HEK293 (cell line): ENCODE data around the gene NUBPL.
"Not testable (repeated sequence)": the region's sequence is repeated elsewhere in the genome, so short reads cannot be mapped to it uniquely, and the experiment has no call there.

Experiments
- CTCF ChIA-PET: fragments of 350-600 bp; formaldehyde crosslinking; extraction: SDS; loops from one replicate; lab custom pipeline; 2021; ENCODE audit warnings: antibody characterized with exemption; lab: Yijun Ruan, JAX
- POLR2A ChIA-PET: fragments of 300-600 bp; formaldehyde crosslinking; extraction: SDS; loops from one replicate; lab custom pipeline; 2020; ENCODE audit warnings: antibody characterized with exemption, inconsistent platforms; lab: Yijun Ruan, JAX
- H3K27ac ChIP-seq: fragments of 200-500 bp; sonication (Bioruptor generic); 2 replicates; pipeline ENCODE4 v1.5.1; 2014; ENCODE audit warnings: low read depth, low read length, control low read depth, inconsistent platforms; ENCODE audit errors: extremely low read depth
- H3K36me3 ChIP-seq, 2 experiments: fragments of 200-500 bp in 1 of 2; sonication (Bioruptor generic) in 1 of 2; 1 replicate in 1 of 2; 2 replicates in 1 of 2; pipeline ENCODE4 v1.5.1; 2014 to 2017; ENCODE audit warnings: inconsistent platforms in 2 of 2, low read length in 2 of 2; ENCODE audit not compliant: control insufficient read depth in 2 of 2, insufficient read depth in 1 of 2
- H3K4me1 ChIP-seq: fragments of 200-500 bp; sonication (Bioruptor generic); 2 replicates; pipeline ENCODE4 v1.5.1; 2014; ENCODE audit warnings: mild to moderate bottlenecking, low read length, inconsistent platforms; ENCODE audit not compliant: control insufficient read depth, insufficient read depth
- H3K4me3 ChIP-seq: 2 replicates; pipeline ENCODE4 v1.5.1; 2011; ENCODE audit warnings: low read depth, mild to moderate bottlenecking, control low read depth, low read length, moderate library complexity
- H3K9me3 ChIP-seq: fragments of 200-500 bp; sonication (Bioruptor generic); 2 replicates; pipeline ENCODE4 v1.5.1; 2014; ENCODE audit warnings: low read depth, low read length, inconsistent platforms; ENCODE audit not compliant: control insufficient read depth, insufficient read depth
- GLI4 ChIP-seq: fragments of 450-650 bp; formaldehyde crosslinking; IDR thresholded peaks from 2 replicates; pipeline ENCODE4 v1.5.1; 2016; ENCODE audit warnings: missing biosample characterization, missing genetic modification characterization
- KLF9 ChIP-seq: fragments of 450-650 bp; formaldehyde crosslinking; IDR thresholded peaks from 2 replicates; pipeline ENCODE4 v1.5.1; 2016; ENCODE audit warnings: missing biosample characterization, missing genetic modification characterization, low read depth
- ZNF140 ChIP-seq: fragments of 450-650 bp; formaldehyde crosslinking; IDR thresholded peaks from 2 replicates; pipeline ENCODE4 v1.5.1; 2016; ENCODE audit warnings: missing biosample characterization, missing genetic modification characterization
- ZNF174 ChIP-seq: fragments of 450-650 bp; formaldehyde crosslinking; IDR thresholded peaks from 2 replicates; pipeline ENCODE4 v1.5.0; 2017; ENCODE audit warnings: missing biosample characterization, mild to moderate bottlenecking, missing genetic modification characterization
- ZNF19 ChIP-seq: fragments of 450-650 bp; formaldehyde crosslinking; IDR thresholded peaks from 2 replicates; pipeline ENCODE4; 2016; ENCODE audit warnings: missing biosample characterization, missing genetic modification characterization, low read depth
- ZNF211 ChIP-seq: fragments of 450-650 bp; formaldehyde crosslinking; IDR thresholded peaks from 2 replicates; pipeline ENCODE4 v1.5.1; 2016; ENCODE audit warnings: low read depth, missing biosample characterization, missing genetic modification characterization
- ZNF324 ChIP-seq: fragments of 450-650 bp; formaldehyde crosslinking; IDR thresholded peaks from 2 replicates; pipeline ENCODE4 v1.5.1; 2016; ENCODE audit warnings: missing biosample characterization, missing genetic modification characterization
- ZNF341 ChIP-seq: fragments of 450-650 bp; formaldehyde crosslinking; IDR thresholded peaks from 2 replicates; pipeline ENCODE4; 2016; ENCODE audit warnings: low read depth, missing biosample characterization, missing genetic modification characterization
- ZNF354C ChIP-seq: fragments of 450-650 bp; formaldehyde crosslinking; IDR thresholded peaks from 2 replicates; pipeline ENCODE4 v1.5.1; 2016; ENCODE audit warnings: missing biosample characterization, missing genetic modification characterization, low read depth, borderline replicate concordance
- ZNF473 ChIP-seq: fragments of 450-650 bp; formaldehyde crosslinking; IDR thresholded peaks from 2 replicates; pipeline ENCODE4 v1.5.1; 2017; ENCODE audit warnings: missing biosample characterization, missing genetic modification characterization
- ZNF610 ChIP-seq: fragments of 450-650 bp; formaldehyde crosslinking; IDR thresholded peaks from 2 replicates; pipeline ENCODE4 v1.5.1; 2016; ENCODE audit warnings: missing biosample characterization, missing genetic modification characterization, borderline replicate concordance
- ZNF624 ChIP-seq: fragments of 450-650 bp; formaldehyde crosslinking; IDR thresholded peaks from 2 replicates; pipeline ENCODE4 v1.5.1; 2017; ENCODE audit warnings: missing biosample characterization, missing genetic modification characterization
- ZNF664 ChIP-seq: fragments of 450-650 bp; formaldehyde crosslinking; IDR thresholded peaks from 2 replicates; pipeline ENCODE4 v1.5.1; 2016; ENCODE audit warnings: missing biosample characterization, missing genetic modification characterization
- ZNF677 ChIP-seq: fragments of 450-650 bp; IDR thresholded peaks from 2 replicates; pipeline ENCODE4 v1.5.0; 2018; ENCODE audit warnings: missing biosample characterization, mild to moderate bottlenecking, missing genetic modification characterization, moderate library complexity
- ZNF701 ChIP-seq: fragments of 450-650 bp; formaldehyde crosslinking; IDR thresholded peaks from 2 replicates; pipeline ENCODE4 v1.5.1; 2016; ENCODE audit warnings: missing biosample characterization, missing genetic modification characterization
- ZNF768 ChIP-seq: fragments of 450-650 bp; formaldehyde crosslinking; IDR thresholded peaks from 2 replicates; pipeline ENCODE4 v1.5.1; 2018; ENCODE audit warnings: missing biosample characterization, mild to moderate bottlenecking, missing genetic modification characterization
- ZNF792 ChIP-seq: fragments of 450-650 bp; formaldehyde crosslinking; IDR thresholded peaks from 2 replicates; pipeline ENCODE4 v1.5.1; 2016; ENCODE audit warnings: missing biosample characterization, missing genetic modification characterization
- TF ChIP-seq, protein P1 (sequence below): fragments of 450-650 bp; formaldehyde crosslinking; IDR thresholded peaks from 2 replicates; pipeline ENCODE4 v1.5.1; 2016; ENCODE audit warnings: missing biosample characterization, missing genetic modification characterization, borderline replicate concordance
- TF ChIP-seq, protein P2 (sequence below): fragments of 450-650 bp; formaldehyde crosslinking; IDR thresholded peaks from 2 replicates; pipeline ENCODE4 v1.5.1; 2017; ENCODE audit warnings: missing biosample characterization, missing genetic modification characterization
- TF ChIP-seq, protein P3 (sequence below): fragments of 450-650 bp; formaldehyde crosslinking; IDR thresholded peaks from 2 replicates; pipeline ENCODE4 v1.5.1; 2016; ENCODE audit warnings: missing biosample characterization, missing genetic modification characterization

Gene NUBPL

DNA sequence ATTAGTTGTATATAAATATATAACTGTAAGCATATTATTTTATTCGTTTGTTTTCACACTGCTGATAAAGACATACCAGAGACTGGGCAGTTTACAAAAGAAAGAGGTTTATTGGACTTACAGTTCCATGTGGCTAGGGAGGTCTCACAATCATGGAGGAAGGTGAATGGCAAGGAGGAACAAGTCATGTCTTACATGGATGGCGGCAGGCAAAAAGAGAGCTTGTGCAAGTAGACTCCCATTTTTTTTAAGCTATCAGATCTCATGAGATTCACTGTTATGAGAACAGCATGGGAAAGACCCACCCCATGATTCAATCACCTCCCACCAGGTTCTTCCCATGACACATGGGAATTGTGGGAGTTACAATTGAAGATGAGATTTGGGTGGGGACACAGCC lies 294.8 kb downstream of the NUBPL start:
- H3K4me1 ChIP-seq, H3K4me3 ChIP-seq, POLR2A ChIA-PET, H3K36me3 ChIP-seq, H3K9me3 ChIP-seq, H3K27ac ChIP-seq: not testable (repeated sequence)
- CTCF ChIA-PET: interaction anchor here (1.1 kb wide), 1 partner anchor 70 kb away, joined by 3 read pairs; no protein-coding TSS in a partner anchor

DNA sequence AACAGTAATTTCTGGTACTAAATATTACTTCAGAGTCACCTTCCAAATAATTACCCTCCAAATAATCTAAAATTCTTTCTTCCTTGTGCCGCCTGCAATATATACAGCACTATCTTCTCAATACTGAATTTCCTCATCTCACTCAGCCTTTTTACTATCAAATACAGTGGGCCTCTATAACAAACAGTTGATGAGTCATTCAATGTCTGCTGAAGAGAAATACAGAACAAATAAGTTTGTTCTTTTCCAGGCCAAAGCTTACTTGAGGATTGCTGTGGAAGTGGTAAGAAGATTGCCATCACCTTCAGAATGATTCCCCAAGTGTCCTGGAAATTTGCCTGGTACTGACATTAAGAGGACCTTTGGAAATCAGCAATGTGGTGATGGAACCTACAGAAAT lies 297.7 kb downstream of the NUBPL start:
- ChIA-PET CTCF (interaction anchor here (1.2 kb wide), 1 partner anchor 14 kb away, joined by 3 read pairs; no protein-coding TSS in a partner anchor), POLR2A (no interaction called here)
- Histone ChIP-seq H3K9me3 (no peaks in the 10 kb centered on the region), H3K36me3 (no peaks in the 10 kb centered on the region), H3K4me3 (no peak overlapping the region), H3K27ac (no peak overlapping the region), H3K4me1 (no peaks in the 10 kb centered on the region)
- TF ChIP-seq ZNF354C (tag by site-specific recombination) (no peak), ZNF473 (tag by site-specific recombination) (no peak)

DNA sequence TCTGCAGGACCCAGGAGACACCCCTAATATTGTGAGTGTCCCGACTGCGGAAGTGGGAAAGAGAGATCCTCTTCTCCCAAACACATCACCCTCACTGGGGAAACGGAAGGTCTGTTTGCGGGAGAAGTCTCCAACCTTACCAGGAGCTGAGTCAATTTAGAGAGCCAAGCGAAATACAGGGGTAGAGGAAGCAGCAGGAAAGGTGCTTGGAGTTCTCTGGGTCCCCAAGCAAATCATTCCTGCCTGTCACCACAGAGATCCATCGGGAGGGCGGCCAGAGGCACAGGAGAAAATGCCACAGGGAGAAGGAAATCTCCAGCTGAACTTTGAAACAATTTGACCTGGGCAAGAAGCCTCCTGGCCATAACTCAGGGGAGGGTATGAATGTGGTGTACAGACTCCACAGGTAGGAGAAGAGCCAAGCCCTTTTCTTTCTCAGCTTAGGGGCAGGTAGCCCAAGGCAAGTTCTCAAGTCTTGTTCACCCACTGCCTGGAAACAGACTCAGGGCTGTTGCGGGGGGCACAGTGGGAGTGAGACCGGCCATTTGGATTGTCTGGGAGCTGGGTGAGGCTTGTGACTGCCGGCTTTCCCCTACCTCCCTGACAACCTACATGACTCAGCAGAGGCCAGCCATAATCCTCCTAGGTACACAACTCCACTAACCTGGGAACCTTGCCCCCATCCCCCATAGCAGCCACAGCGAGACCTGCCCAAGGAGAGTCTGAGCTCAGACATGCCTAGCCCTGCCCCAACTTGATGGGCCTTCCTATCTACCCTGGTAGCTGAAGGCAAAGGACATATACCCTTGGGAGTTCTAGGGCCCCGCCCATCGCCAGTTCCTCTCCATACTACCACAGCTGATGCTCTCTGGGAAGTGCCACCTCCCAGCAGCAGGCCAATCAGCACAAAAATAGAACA lies 304.0 kb downstream of the NUBPL start:
- POLR2A ChIA-PET: no interaction called here
- H3K4me1 ChIP-seq: no peaks in the 10 kb centered on the region
- no peak overlapping the region for H3K27ac ChIP-seq
- CTCF ChIA-PET: no interaction called here
- TF ChIP-seq ZNF664: no peak
- no peak for TF ChIP-seq ZNF19 (tag by site-specific recombination)
- TF ChIP-seq ZNF624 (tag by site-specific recombination): no peak
- TF ChIP-seq GLI4 (tag by site-specific recombination): no peak
- TF ChIP-seq ZNF701: no peak
- TF ChIP-seq ZNF211 (tag by site-specific recombination): no peak
- no peak for TF ChIP-seq ZNF174 (tag by site-specific recombination)
- TF ChIP-seq, protein P1, sequence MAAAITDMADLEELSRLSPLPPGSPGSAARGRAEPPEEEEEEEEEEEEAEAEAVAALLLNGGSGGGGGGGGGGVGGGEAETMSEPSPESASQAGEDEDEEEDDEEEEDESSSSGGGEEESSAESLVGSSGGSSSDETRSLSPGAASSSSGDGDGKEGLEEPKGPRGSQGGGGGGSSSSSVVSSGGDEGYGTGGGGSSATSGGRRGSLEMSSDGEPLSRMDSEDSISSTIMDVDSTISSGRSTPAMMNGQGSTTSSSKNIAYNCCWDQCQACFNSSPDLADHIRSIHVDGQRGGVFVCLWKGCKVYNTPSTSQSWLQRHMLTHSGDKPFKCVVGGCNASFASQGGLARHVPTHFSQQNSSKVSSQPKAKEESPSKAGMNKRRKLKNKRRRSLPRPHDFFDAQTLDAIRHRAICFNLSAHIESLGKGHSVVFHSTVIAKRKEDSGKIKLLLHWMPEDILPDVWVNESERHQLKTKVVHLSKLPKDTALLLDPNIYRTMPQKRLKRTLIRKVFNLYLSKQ (tag by site-specific recombination): no peak
- TF ChIP-seq ZNF792 (tag by site-specific recombination): no peak
- TF ChIP-seq ZNF610 (tag by site-specific recombination): no peak
- no peak for TF ChIP-seq KLF9 (tag by site-specific recombination)
- H3K4me3 ChIP-seq: no peak overlapping the region
- no peaks in the 10 kb centered on the region for H3K36me3 ChIP-seq
- H3K9me3 ChIP-seq: no peaks in the 10 kb centered on the region

DNA sequence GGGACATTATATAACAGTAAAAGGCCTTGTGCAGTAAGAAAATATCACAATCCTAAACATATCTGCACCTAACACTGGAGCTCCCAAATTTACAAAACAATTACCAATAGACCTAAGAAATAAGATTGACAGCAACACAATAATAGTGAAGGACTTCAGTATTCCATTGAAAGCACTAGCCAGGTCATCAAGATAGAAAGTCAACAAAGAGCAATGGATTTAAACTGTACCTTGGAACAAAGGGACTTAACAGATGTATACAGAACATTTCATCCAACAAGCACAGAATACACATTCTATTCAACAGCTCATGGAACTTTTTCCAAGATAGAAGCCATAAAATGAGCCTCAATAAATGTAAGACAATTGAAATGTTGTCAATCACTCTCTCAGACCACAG lies 306.4 kb downstream of the NUBPL start:
- H3K4me3 ChIP-seq: no peak overlapping the region
- CTCF ChIA-PET: no interaction called here
- no peaks in the 10 kb centered on the region for H3K9me3 ChIP-seq
- H3K27ac ChIP-seq: no peak overlapping the region
- H3K4me1 ChIP-seq: no peaks in the 10 kb centered on the region
- no peak for TF ChIP-seq ZNF768 (tag by site-specific recombination)
- TF ChIP-seq ZNF140 (tag by site-specific recombination): no peak
- no peak for TF ChIP-seq ZNF324
- TF ChIP-seq, protein P2, sequence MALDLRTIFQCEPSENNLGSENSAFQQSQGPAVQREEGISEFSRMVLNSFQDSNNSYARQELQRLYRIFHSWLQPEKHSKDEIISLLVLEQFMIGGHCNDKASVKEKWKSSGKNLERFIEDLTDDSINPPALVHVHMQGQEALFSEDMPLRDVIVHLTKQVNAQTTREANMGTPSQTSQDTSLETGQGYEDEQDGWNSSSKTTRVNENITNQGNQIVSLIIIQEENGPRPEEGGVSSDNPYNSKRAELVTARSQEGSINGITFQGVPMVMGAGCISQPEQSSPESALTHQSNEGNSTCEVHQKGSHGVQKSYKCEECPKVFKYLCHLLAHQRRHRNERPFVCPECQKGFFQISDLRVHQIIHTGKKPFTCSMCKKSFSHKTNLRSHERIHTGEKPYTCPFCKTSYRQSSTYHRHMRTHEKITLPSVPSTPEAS (tag by site-specific recombination): no peak
- TF ChIP-seq ZNF341 (tag by site-specific recombination): no peak
- no peak for TF ChIP-seq ZNF677 (tag by site-specific recombination)
- TF ChIP-seq, protein P3, sequence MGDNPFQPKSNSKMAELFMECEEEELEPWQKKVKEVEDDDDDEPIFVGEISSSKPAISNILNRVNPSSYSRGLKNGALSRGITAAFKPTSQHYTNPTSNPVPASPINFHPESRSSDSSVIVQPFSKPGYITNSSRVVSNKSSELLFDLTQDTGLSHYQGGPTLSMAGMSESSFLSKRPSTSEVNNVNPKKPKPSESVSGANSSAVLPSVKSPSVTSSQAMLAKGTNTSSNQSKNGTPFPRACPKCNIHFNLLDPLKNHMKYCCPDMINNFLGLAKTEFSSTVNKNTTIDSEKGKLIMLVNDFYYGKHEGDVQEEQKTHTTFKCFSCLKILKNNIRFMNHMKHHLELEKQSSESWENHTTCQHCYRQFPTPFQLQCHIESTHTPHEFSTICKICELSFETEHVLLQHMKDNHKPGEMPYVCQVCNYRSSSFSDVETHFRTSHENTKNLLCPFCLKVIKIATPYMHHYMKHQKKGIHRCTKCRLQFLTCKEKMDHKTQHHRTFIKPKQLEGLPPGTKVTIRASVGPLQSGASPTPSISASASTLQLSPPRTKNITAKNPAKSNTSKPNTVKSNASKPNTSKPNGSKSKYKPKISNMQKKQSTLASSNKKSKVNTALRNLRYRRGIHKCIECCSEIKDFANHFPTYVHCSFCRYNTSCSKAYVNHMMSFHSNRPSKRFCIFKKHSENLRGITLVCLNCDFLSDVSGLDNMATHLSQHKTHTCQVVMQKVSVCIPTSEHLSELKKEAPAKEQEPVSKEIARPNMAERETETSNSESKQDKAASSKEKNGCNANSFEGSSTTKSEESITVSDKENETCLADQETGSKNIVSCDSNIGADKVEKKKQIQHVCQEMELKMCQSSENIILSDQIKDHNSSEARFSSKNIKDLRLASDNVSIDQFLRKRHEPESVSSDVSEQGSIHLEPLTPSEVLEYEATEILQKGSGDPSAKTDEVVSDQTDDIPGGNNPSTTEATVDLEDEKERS (tag by site-specific recombination): no peak
- POLR2A ChIA-PET: no interaction called here
- no peaks in the 10 kb centered on the region for H3K36me3 ChIP-seq
